Measurements from ENCODE around the gene SEL1L. TPM values are rescaled to one million over a fixed set of nuclear protein-coding genes. Genes with fewer than 3 reads are reported as not detected.

SEL1L gene
- total RNA-seq, 1 experiment from 2014 or later: 41.4 TPM

DNA sequence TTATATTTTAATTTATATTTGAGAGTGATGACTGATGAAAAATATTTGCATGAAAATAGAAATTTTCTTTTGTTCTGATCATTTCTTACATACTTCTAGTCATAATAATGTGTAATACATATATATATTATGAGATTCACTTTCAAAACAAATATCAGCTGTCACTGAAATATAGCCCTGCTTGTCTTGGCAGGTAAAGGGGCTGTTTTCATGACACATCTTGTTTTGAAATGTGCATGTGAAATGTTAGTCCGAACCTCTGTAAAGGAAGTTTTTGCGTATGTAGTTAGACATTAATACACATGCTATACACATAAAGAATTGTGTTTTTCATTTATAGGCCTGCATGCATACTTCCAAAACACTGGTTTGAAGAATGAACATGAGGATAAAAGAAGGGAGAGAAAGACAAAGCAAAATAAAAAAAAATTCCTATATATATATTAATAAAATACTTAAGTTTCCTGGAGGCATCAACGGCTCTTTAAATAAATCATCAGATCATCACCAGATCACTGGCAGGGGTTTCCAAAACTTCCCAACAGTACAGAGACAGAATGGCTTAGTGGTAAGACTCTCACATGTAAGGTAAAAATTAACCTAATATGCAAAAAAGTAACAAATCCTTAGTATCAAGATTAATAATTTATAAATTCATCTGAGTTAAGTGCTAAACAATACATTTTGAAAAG lies 60.1 kb downstream of the SEL1L start:
- RAD21 ChIA-PET (ENCODE audit: low non-redundant PET in 1 of 2, low total read pairs in 2 of 2, uncharacterized antibody in 2 of 2, unreplicated experiment in 2 of 2): no interaction called here
- Histone ChIP-seq H3K27ac (ENCODE audit: low read depth, low read length) (no peak overlapping the region), H3K4me2 (ENCODE audit: low read length) (no peak overlapping the region), H3K36me3 (ENCODE audit: control insufficient read depth in 1 of 2, insufficient read depth in 2 of 2, low read length in 2 of 2) (peaks cover 0 to 2% of the 10 kb centered on the region in 2 experiments; a peak in 1 of 4 replicates), H3K4me3 (replicated peaks in 1 of 2; ENCODE audit: low read depth in 1 of 2, low read length in 2 of 2) (no peak overlapping the region), H3K79me2 (ENCODE audit: insufficient read depth, low read length) (no peaks in the 10 kb centered on the region), H3K9me3 (ENCODE audit: control insufficient read depth in 1 of 2, insufficient read depth in 1 of 2, low read depth in 1 of 2, low read length in 2 of 2) (no peaks in the 10 kb centered on the region), H3K9me2 (ENCODE audit: insufficient read depth) (no peaks in the 10 kb centered on the region), H4K20me1 (ENCODE audit: insufficient read depth) (no peaks in the 10 kb centered on the region), H2AFZ (ENCODE audit: low read depth, low read length, poor library complexity, severe bottlenecking) (no peak overlapping the region), H3K9ac (ENCODE audit: low read length) (no peak overlapping the region), H3K27me3 (ENCODE audit: insufficient read depth, low read length) (no peaks in the 10 kb centered on the region), H3K4me1 (ENCODE audit: control insufficient read depth in 1 of 2, insufficient read depth in 2 of 2, low read length in 2 of 2) (peaks cover 0 to 8% of the 10 kb centered on the region in 2 experiments; a peak in 2 of 4 replicates)
- ATAC-seq (no peak), DNase-seq (ENCODE audit: low read depth, low spot score) (no peak)
- BruUV-seq (replicated peaks): no TSS peak
- TF ChIP-seq SRF (IDR thresholded peaks at IDR 0.05; ENCODE audit: low read depth): no peak
- TF ChIP-seq EZH2phosphoT487 (IDR thresholded peaks at IDR 0.05; ENCODE audit: borderline replicate concordance): no peak
- TF ChIP-seq CTCF (IDR thresholded peaks at IDR 0.05 in 2 of 3, conservative IDR thresholded peaks at IDR 0.05 in 1 of 3; ENCODE audit: borderline replicate concordance in 1 of 3, insufficient read depth in 1 of 3, low read depth in 2 of 3, low read length in 2 of 3): no peak
- no peak for TF ChIP-seq RAD21 (IDR thresholded peaks at IDR 0.05; ENCODE audit: low read depth)
- no peak for TF ChIP-seq POLR2AphosphoS5 (IDR thresholded peaks at IDR 0.05; ENCODE audit: low read depth, low read length)
- TF ChIP-seq SP1 (IDR thresholded peaks at IDR 0.05; ENCODE audit: low read depth): no peak
- TF ChIP-seq, protein P1, sequence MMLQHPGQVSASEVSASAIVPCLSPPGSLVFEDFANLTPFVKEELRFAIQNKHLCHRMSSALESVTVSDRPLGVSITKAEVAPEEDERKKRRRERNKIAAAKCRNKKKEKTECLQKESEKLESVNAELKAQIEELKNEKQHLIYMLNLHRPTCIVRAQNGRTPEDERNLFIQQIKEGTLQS (IDR thresholded peaks at IDR 0.05): no peak
- no peak for TF ChIP-seq ZBTB33 (IDR thresholded peaks at IDR 0.05; ENCODE audit: extremely low read depth, insufficient replicate concordance, low read length)
- no peak for TF ChIP-seq ZNF274 (IDR thresholded peaks at IDR 0.05; ENCODE audit: low read depth, low read length)
- TF ChIP-seq MAX (IDR thresholded peaks at IDR 0.05): no peak
- TF ChIP-seq FOSL1 (IDR thresholded peaks at IDR 0.05; ENCODE audit: low read depth): no peak
- no peak for TF ChIP-seq POLR2A (IDR thresholded peaks at IDR 0.05; ENCODE audit: borderline replicate concordance, extremely low read depth, insufficient read depth, insufficient read length)
- TF ChIP-seq JUND (IDR thresholded peaks at IDR 0.05): no peak
- TF ChIP-seq SIN3A (IDR thresholded peaks at IDR 0.05; ENCODE audit: low read depth): no peak
- no peak for TF ChIP-seq YY1 (IDR thresholded peaks at IDR 0.05; ENCODE audit: extremely low read depth, insufficient replicate concordance, low read depth, low read length)
- TF ChIP-seq EZH2 (IDR thresholded peaks at IDR 0.05): no peak
- intact Hi-C loops (cut with micrococcal nuclease): no loop called here
- POLR2A ChIA-PET: no interaction called here
- CTCF ChIA-PET: no interaction called here
